ENCODE data around the gene PTPRD. TPM values are rescaled to one million over a fixed set of nuclear protein-coding genes. Genes with fewer than 3 reads are reported as not detected.

Gene PTPRD
- total RNA-seq, 1 experiment from 2014 or later, result not detected

GRCh38 chr9:8806150-8806549, 1806.7 kb downstream of the PTPRD start:
- H3K4me3 Mint-ChIP-seq (ENCODE audit: unreplicated experiment), result no peak overlapping the region
- no peak for DNase-seq (ENCODE audit: unreplicated experiment)
- H3K27me3 Mint-ChIP-seq (ENCODE audit: insufficient read depth, unreplicated experiment), result no peaks in the 10 kb centered on the region
- no peaks in the 10 kb centered on the region for H3K4me1 Mint-ChIP-seq (ENCODE audit: insufficient read depth, unreplicated experiment)
- CTCF ChIA-PET, result interaction anchor here (0.5 to 0.6 kb wide), 3 partner anchors 33 to 600 kb away, joined by 3 to 4 read pairs (median 3); no protein-coding TSS in a partner anchor
- no peak for TF ChIP-seq CTCF (IDR thresholded peaks at IDR 0.05; ENCODE audit: unreplicated experiment)
- no peak overlapping the region for H3K27ac Mint-ChIP-seq (ENCODE audit: low read depth, unreplicated experiment)
- no TSS peak for BruUV-seq (replicated peaks)
- no peaks in the 10 kb centered on the region for H3K9me3 Mint-ChIP-seq (ENCODE audit: unreplicated experiment)
- POLR2A ChIA-PET, result no interaction called here
- intact Hi-C loops (cut with micrococcal nuclease), result no loop called here
- no peaks in the 10 kb centered on the region for H3K36me3 Mint-ChIP-seq (ENCODE audit: insufficient read depth, unreplicated experiment)

DNA sequence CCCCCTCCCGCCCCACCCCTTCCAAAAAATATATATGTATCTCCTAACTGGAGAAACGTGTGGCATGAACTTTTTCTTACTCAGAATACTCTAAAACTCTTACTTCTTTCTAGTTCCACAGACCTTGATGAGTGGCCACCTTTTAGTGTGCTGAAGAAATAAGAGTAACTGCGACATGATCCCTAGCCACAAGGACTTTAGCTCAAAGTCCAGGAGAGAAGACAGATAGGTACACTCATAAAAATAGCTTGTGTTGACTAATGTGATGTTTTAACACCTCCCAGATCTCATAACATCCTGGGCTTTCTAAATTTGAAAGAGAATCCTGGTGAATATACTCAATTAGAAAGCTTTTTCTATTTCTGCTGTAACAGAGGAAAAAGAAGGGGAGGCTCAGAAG, 1808.2 kb downstream of the PTPRD start:
- H3K9me3 Mint-ChIP-seq (ENCODE audit: unreplicated experiment), result no peaks in the 10 kb centered on the region
- no peaks in the 10 kb centered on the region for H3K4me1 Mint-ChIP-seq (ENCODE audit: insufficient read depth, unreplicated experiment)
- BruUV-seq (replicated peaks), result no TSS peak
- no peak overlapping the region for H3K4me3 Mint-ChIP-seq (ENCODE audit: unreplicated experiment)
- ChIA-PET CTCF (no interaction called here), POLR2A (no interaction called here)
- H3K27ac Mint-ChIP-seq (ENCODE audit: low read depth, unreplicated experiment), result no peak overlapping the region
- no peaks in the 10 kb centered on the region for H3K36me3 Mint-ChIP-seq (ENCODE audit: insufficient read depth, unreplicated experiment)
- H3K27me3 Mint-ChIP-seq (ENCODE audit: insufficient read depth, unreplicated experiment), result no peaks in the 10 kb centered on the region
- intact Hi-C loops (cut with micrococcal nuclease), result no loop called here
- no peak for DNase-seq (ENCODE audit: unreplicated experiment)
- no peak for TF ChIP-seq CTCF (IDR thresholded peaks at IDR 0.05; ENCODE audit: unreplicated experiment)

DNA sequence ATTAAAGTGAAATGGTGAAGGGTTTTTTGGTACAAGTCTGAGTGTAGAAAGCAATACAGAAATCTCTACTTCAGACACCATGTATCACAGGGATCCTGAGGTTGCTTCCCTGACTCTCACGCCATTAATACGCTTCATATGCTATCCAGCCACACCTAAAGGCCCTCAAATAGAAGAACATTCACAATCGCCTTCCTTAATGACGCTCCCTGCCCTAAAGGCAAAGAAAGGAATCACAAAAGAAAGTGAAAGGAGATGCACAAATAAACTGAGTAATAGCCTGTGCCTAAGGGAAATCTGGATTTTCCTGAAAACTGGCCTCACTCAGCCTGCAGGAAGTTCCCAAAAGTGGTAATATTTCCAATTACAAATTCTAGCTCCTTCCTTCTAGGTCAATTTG, 1810.6 kb downstream of the PTPRD start:
- no peaks in the 10 kb centered on the region for H3K4me1 Mint-ChIP-seq (ENCODE audit: insufficient read depth, unreplicated experiment)
- intact Hi-C loops (cut with micrococcal nuclease), result no loop called here
- no peak overlapping the region for H3K27ac Mint-ChIP-seq (ENCODE audit: low read depth, unreplicated experiment)
- no peaks in the 10 kb centered on the region for H3K36me3 Mint-ChIP-seq (ENCODE audit: insufficient read depth, unreplicated experiment)
- DNase-seq (ENCODE audit: unreplicated experiment), result peak; percentile 2
- TF ChIP-seq CTCF (IDR thresholded peaks at IDR 0.05; ENCODE audit: unreplicated experiment), result no peak
- H3K4me3 Mint-ChIP-seq (ENCODE audit: unreplicated experiment), result no peak overlapping the region
- H3K9me3 Mint-ChIP-seq (ENCODE audit: unreplicated experiment), result no peaks in the 10 kb centered on the region
- CTCF ChIA-PET, result no interaction called here
- no TSS peak for BruUV-seq (replicated peaks)
- no peaks in the 10 kb centered on the region for H3K27me3 Mint-ChIP-seq (ENCODE audit: insufficient read depth, unreplicated experiment)
- POLR2A ChIA-PET, result interaction anchor here (1.2 kb wide), 1 partner anchor 9 kb away, joined by 4 read pairs; no protein-coding TSS in a partner anchor

DNA sequence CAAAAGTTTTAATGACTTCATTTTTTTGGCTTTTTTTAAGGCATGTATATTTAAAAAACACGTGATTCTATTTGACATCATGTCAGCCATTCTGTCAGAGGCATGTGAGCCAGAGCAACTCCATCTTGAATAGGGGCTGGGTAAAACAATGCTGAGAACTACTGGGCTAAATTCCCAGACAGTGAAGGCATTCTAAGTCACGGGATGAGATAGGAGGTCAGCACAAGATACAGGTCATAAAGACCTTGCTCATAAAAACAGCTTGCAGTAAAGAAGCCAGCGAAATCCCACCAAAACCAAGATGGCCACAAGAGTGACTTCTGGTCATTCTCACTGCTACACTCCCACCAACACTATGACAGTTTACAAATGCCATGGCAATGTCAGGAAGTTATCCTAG, 1812.6 kb downstream of the PTPRD start:
- Mint-ChIP-seq H3K27me3 (ENCODE audit: insufficient read depth, unreplicated experiment) (no peaks in the 10 kb centered on the region), H3K36me3 (ENCODE audit: insufficient read depth, unreplicated experiment) (no peaks in the 10 kb centered on the region), H3K4me3 (ENCODE audit: unreplicated experiment) (no peak overlapping the region), H3K4me1 (ENCODE audit: insufficient read depth, unreplicated experiment) (no peaks in the 10 kb centered on the region), H3K27ac (ENCODE audit: low read depth, unreplicated experiment) (no peak overlapping the region), H3K9me3 (ENCODE audit: unreplicated experiment) (no peaks in the 10 kb centered on the region)
- no peak for TF ChIP-seq CTCF (IDR thresholded peaks at IDR 0.05; ENCODE audit: unreplicated experiment)
- no TSS peak for BruUV-seq (replicated peaks)
- CTCF ChIA-PET, result interaction anchor here (1.2 kb wide), 1 partner anchor 10 kb away, joined by 3 read pairs; no protein-coding TSS in a partner anchor
- intact Hi-C loops (cut with micrococcal nuclease), result no loop called here
- POLR2A ChIA-PET, result no interaction called here
- no peak for DNase-seq (ENCODE audit: unreplicated experiment)
